PFSK-1 (cell line): ENCODE data around the gene FKBP5.

Experiments
- POLR2AphosphoS5 ChIP-seq: IDR thresholded peaks from 2 replicates; pipeline ENCODE4 v1.6.1; 2012; ENCODE audit warnings: low read depth, mild to moderate bottlenecking, control low read depth, low read length, moderate library complexity
- TF ChIP-seq, protein P1 (sequence below), 2 experiments: IDR thresholded peaks; 2 replicates each; pipeline versions ENCODE4 v1.6.1 to v1.8.0; 2011 to 2012; ENCODE audit warnings: low read depth in 2 of 2, low read length in 2 of 2, control low read depth in 1 of 2, inconsistent platforms in 1 of 2, mild to moderate bottlenecking in 1 of 2, moderate library complexity in 1 of 2; ENCODE audit not compliant: insufficient read depth in 1 of 2

- 0 out of 2 replicates have a peak, but pooled peaks have one; percentile 36 for TF ChIP-seq POLR2AphosphoS5
- TF ChIP-seq, protein P1, sequence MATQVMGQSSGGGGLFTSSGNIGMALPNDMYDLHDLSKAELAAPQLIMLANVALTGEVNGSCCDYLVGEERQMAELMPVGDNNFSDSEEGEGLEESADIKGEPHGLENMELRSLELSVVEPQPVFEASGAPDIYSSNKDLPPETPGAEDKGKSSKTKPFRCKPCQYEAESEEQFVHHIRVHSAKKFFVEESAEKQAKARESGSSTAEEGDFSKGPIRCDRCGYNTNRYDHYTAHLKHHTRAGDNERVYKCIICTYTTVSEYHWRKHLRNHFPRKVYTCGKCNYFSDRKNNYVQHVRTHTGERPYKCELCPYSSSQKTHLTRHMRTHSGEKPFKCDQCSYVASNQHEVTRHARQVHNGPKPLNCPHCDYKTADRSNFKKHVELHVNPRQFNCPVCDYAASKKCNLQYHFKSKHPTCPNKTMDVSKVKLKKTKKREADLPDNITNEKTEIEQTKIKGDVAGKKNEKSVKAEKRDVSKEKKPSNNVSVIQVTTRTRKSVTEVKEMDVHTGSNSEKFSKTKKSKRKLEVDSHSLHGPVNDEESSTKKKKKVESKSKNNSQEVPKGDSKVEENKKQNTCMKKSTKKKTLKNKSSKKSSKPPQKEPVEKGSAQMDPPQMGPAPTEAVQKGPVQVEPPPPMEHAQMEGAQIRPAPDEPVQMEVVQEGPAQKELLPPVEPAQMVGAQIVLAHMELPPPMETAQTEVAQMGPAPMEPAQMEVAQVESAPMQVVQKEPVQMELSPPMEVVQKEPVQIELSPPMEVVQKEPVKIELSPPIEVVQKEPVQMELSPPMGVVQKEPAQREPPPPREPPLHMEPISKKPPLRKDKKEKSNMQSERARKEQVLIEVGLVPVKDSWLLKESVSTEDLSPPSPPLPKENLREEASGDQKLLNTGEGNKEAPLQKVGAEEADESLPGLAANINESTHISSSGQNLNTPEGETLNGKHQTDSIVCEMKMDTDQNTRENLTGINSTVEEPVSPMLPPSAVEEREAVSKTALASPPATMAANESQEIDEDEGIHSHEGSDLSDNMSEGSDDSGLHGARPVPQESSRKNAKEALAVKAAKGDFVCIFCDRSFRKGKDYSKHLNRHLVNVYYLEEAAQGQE (IDR thresholded peaks at IDR 0.05; ENCODE audit: insufficient read depth in 1 of 2, low read depth in 2 of 2, low read length in 2 of 2): no peak
These were observed 39.4 kb upstream of the FKBP5 start for GRCh38 chr6:35727935-35728682.
